Calu3 (cell line): ENCODE measurements around the gene PRSS48. TPM values are rescaled to one million over a fixed set of nuclear protein-coding genes. Genes with fewer than 3 reads are reported as not detected.

Experiments used
- BruUV-seq: library from RNA; stranded (reverse); fragments of 400-500 nt; replicated peaks from 2 replicates; lab custom pipeline; 2021; lab: Mats Ljungman, UMichigan
- CTCF ChIA-PET: fragments of 300-600 bp; sonication (Branson Sonifier 250); formaldehyde crosslinking; loops from one replicate; lab custom pipeline; 2022; ENCODE audit warnings: antibody characterized with exemption; lab: Charles Lee
- DNase-seq: peaks from one replicate; pipeline ENCODE4 v3.0.0; 2022
- H3K27ac Mint-ChIP-seq: one replicate; pipeline ENCODE4 v1.8.0; 2022; ENCODE audit warnings: mixed read lengths; ENCODE audit not compliant: unreplicated experiment
- H3K27me3 Mint-ChIP-seq: one replicate; pipeline ENCODE4 v1.8.0; 2022; ENCODE audit warnings: mixed read lengths; ENCODE audit not compliant: unreplicated experiment
- H3K36me3 Mint-ChIP-seq: one replicate; pipeline ENCODE4 v1.8.0; 2022; ENCODE audit warnings: mild to moderate bottlenecking, moderate library complexity, mixed read lengths; ENCODE audit not compliant: insufficient read depth, unreplicated experiment
- H3K4me1 Mint-ChIP-seq: one replicate; pipeline ENCODE4 v1.8.0; 2022; ENCODE audit warnings: mild to moderate bottlenecking, low read depth, mixed read lengths; ENCODE audit not compliant: unreplicated experiment
- H3K4me3 Mint-ChIP-seq: one replicate; pipeline ENCODE4 v1.8.0; 2022; ENCODE audit warnings: mild to moderate bottlenecking, low read depth, moderate library complexity, mixed read lengths; ENCODE audit not compliant: unreplicated experiment
- H3K9me3 Mint-ChIP-seq: one replicate; pipeline ENCODE4 v1.8.0; 2022; ENCODE audit warnings: low read depth, mixed read lengths; ENCODE audit not compliant: unreplicated experiment
- intact Hi-C: fragments of 100-400 bp; cut with micrococcal nuclease; formaldehyde crosslinking; loops from one replicate; pipeline ENCODE4 v1.10.0; 2022; ENCODE audit not compliant: unreplicated experiment
- total RNA-seq: library from RNA; stranded (reverse); gene quantifications from 2 replicates; pipeline ENCODE4 v1.2.3, GENCODE V29; 2022
- TF ChIP-seq, protein P1 (sequence below): fragments of 200-600 bp; IDR thresholded peaks from one replicate; pipeline ENCODE4 v1.8.0; 2022; ENCODE audit warnings: antibody characterized with exemption; ENCODE audit not compliant: unreplicated experiment

Gene PRSS48
- total RNA-seq, 1 experiment from 2014 or later, result not detected

DNA sequence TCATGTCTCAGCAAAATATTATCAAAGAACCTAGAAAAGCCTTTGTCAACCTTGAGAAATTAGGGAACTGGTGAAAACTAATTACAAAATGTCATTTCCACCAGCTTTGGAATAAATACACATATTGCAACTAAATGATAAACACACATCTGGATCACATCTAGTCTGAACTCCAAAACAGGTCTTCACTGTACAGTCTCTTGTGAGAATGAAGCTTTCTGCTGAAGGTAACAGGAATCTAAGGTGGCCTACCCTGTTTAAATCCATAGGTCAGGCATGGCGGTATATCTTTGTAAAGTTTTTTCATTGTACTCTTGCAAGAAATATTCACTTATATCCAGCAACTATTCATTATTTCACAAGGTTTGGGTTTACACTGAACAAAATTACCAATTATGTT lies 46.7 kb downstream of the PRSS48 start:
- CTCF ChIA-PET, result interaction anchor here (0.6 kb wide), 1 partner anchor 1218 kb away, joined by 7 read pairs; no protein-coding TSS in a partner anchor
- no peak for DNase-seq
- TF ChIP-seq, protein P1, sequence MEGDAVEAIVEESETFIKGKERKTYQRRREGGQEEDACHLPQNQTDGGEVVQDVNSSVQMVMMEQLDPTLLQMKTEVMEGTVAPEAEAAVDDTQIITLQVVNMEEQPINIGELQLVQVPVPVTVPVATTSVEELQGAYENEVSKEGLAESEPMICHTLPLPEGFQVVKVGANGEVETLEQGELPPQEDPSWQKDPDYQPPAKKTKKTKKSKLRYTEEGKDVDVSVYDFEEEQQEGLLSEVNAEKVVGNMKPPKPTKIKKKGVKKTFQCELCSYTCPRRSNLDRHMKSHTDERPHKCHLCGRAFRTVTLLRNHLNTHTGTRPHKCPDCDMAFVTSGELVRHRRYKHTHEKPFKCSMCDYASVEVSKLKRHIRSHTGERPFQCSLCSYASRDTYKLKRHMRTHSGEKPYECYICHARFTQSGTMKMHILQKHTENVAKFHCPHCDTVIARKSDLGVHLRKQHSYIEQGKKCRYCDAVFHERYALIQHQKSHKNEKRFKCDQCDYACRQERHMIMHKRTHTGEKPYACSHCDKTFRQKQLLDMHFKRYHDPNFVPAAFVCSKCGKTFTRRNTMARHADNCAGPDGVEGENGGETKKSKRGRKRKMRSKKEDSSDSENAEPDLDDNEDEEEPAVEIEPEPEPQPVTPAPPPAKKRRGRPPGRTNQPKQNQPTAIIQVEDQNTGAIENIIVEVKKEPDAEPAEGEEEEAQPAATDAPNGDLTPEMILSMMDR, result no peak
- peaks cover 46% of the 10 kb centered on the region for H3K4me1 Mint-ChIP-seq
- peaks cover 17% of the 10 kb centered on the region for H3K36me3 Mint-ChIP-seq
- BruUV-seq, result no TSS peak
- no peaks in the 10 kb centered on the region for H3K9me3 Mint-ChIP-seq
- intact Hi-C loops, result no loop called here
- H3K4me3 Mint-ChIP-seq, result peak overlapping the region; percentile 85
- H3K27ac Mint-ChIP-seq, result no peak overlapping the region
- H3K27me3 Mint-ChIP-seq, result no peaks in the 10 kb centered on the region

DNA sequence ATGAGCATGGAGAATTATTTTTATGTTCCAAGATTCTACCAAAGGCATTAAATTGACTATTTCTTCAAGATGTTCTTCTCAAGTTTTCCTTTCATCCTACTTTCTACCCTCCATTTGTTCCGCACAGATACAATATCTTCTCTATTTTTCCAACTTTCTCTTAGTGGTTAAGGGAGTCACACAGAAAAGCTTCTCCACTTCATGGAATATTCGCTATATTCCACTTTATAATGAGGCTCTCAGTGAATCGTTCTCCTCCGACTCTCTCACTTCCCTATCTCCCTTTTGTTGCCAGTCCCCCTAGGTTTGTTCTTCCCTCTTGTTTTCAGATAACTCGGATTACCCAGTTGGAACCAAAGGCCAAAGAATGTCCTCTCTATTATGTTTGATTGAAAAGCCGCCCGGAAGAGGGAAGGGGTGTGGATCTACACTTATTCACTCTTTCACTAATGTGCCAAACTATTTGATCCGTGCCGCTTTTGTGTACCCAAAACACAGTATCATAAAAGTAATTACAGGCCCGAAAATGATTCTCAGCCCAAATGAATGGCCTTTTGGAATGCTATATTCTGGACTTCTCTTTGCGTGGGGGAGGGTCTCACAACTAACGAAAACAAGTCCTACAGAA lies 47.3 kb downstream of the PRSS48 start:
- no peaks in the 10 kb centered on the region for H3K9me3 Mint-ChIP-seq
- no peak for DNase-seq
- TF ChIP-seq, protein P1, result no peak
- BruUV-seq, result no TSS peak
- peak overlapping the region; percentile 2 for H3K27ac Mint-ChIP-seq
- H3K4me3 Mint-ChIP-seq, result peak overlapping the region; percentile 85
- no peaks in the 10 kb centered on the region for H3K27me3 Mint-ChIP-seq
- CTCF ChIA-PET, result no interaction called here
- peaks cover 17% of the 10 kb centered on the region for H3K36me3 Mint-ChIP-seq
- peaks cover 52% of the 10 kb centered on the region for H3K4me1 Mint-ChIP-seq
- intact Hi-C loops, result no loop called here

DNA sequence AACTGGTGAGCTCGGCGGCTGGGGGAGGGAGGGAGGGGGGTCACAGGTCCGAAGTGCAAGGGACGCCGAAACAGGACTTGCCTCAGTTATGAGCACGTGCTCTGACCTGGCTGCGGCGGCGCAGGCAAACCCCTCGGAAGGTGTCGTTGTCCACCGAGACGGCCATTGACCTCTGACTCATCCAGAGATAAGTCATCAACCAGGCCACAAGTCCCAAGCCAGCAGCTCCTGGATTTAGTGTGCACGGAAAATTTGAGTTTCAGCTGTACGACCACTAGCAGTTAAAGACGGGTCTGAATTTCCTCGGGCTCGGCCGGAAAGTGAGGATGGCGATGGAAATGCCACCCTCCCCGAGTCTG lies 47.8 kb downstream of the PRSS48 start:
- CTCF ChIA-PET, result no interaction called here
- H3K4me3 Mint-ChIP-seq, result peak overlapping the region; percentile 85
- no TSS peak for BruUV-seq
- intact Hi-C loops, result no loop called here
- TF ChIP-seq, protein P1, result no peak
- peak; percentile 54 for DNase-seq
- H3K9me3 Mint-ChIP-seq, result no peaks in the 10 kb centered on the region
- peaks cover 56% of the 10 kb centered on the region for H3K4me1 Mint-ChIP-seq
- H3K27me3 Mint-ChIP-seq, result no peaks in the 10 kb centered on the region
- H3K36me3 Mint-ChIP-seq, result peaks cover 17% of the 10 kb centered on the region
- H3K27ac Mint-ChIP-seq, result peak overlapping the region; percentile 2

DNA sequence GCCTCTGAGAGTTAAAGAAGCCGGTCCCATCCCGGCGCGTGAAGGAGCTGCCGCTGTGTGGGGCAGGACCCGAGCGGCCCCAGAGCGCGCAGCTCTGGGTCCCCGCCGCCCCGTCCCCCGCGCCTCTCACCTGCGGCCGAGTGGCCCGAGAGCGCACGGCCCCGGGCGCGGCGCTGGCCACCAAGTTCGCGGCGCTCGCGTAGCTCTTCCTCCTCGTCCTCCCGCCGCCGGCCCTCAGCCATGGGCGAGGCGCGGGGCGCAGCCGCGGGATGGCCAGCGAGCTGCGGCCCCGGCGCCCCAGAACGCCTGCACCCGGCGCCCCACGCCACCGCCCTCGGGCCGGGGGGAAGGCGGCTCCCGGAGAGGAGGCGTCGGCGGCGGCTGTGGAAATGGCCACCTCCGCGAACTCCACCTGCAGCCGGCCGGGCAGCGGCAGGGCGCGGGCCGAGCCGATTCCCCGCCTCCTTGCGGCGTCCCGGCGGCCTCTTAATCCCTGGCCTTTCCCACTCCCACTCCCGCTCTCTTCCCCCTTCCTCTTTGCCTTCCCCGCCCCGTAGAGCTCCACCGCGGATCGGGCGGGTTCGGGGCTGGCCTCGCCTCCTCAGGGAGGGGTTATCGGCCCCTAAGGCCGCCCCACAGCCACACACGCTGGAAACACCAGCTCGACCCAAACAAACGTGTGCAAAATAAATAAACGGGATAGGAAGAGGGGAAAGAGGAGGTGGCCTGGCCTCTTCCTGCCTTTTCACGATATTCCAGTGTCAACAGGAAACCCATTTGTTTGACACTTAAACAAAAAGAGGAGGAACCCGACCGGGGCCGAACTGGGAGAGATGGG lies 48.4 kb downstream of the PRSS48 start, which contains the start of gene SH3D19:
TSS of gene SH3D19 (minus strand) at position 495 of the 838 bp plus-strand sequence. CDS start at position 242, 253 bp downstream.
- intact Hi-C loops, result no loop called here
- Mint-ChIP-seq H3K27me3 (no peaks in the 10 kb centered on the region), H3K27ac (peak within 1 kb of the TSS; percentile 24), H3K9me3 (no peaks in the 10 kb centered on the region), H3K4me3 (peak within 1 kb of the TSS; percentile 85), H3K36me3 (peaks cover 17% of the 10 kb centered on the region), H3K4me1 (peaks cover 50% of the 10 kb centered on the region)
- no TSS peak for BruUV-seq
- CTCF ChIA-PET, result interaction anchor here (0.6 kb wide), 1 partner anchor 39 kb away, joined by 8 read pairs; no protein-coding TSS in a partner anchor
- DNase-seq, result peak; percentile 49
- TF ChIP-seq, protein P1, result no peak
